A172 (cell line): ENCODE measurements around the gene NMB. TPM values are rescaled to one million over a fixed set of nuclear protein-coding genes. Genes with fewer than 3 reads are reported as not detected.
"Not testable (repeated sequence)": the region's sequence is repeated elsewhere in the genome, so short reads cannot be mapped to it uniquely, and the experiment has no call there.

Experiments used
- DNase-seq: peaks from one replicate; pipeline ENCODE4 v3.0.0-alpha.2; 2015; ENCODE audit warnings: low spot score
- total RNA-seq: library from RNA; depleted of rRNA; stranded (reverse); fragments of >200 nt; shearing (Covaris generic); gene quantifications from 2 replicates; pipeline ENCODE4 v1.2.3, GENCODE V29; 2014

The NMB gene
- total RNA-seq, 1 experiment from 2014 or later = 2.8 TPM

DNA sequence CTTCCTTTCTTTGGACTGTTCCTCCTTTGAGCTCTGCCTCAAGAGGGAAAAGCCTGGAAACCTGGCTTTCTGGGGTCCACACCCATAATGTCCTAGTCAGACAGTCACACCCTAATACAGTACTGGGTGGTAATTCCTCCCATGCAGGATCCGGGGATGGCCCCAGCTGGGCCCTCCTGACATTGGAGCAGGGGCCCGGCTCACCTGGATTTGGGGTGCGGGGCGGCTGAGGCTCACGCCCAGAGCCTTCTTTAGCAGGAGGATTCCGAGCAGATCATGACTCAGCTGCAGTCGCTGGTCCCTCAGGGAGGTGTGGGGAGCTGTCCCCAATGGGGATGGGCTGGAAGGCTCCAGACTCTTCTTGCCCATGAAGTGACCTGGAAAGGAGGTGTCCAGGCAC lies 1.0 kb downstream of the NMB start:
- DNase-seq = no peak

GRCh38 chr15:84654689-84655453 lies 3.1 kb downstream of the NMB start:
- DNase-seq = peak; percentile 76

GRCh38 chr15:84653910-84654688 lies 3.9 kb downstream of the NMB start, which contains the start of gene WDR73:
Gene WDR73 (minus strand): TSS chr15:84654283. CDS start chr15:84654274, 9 bp downstream.
- DNase-seq = peak; percentile 83

GRCh38 chr15:84653584-84653909 lies 4.5 kb downstream of the NMB start:
- no peak for DNase-seq

- no peak for DNase-seq
These were observed 8.3 kb downstream of the NMB start for GRCh38 chr15:84649706-84650105.

DNA sequence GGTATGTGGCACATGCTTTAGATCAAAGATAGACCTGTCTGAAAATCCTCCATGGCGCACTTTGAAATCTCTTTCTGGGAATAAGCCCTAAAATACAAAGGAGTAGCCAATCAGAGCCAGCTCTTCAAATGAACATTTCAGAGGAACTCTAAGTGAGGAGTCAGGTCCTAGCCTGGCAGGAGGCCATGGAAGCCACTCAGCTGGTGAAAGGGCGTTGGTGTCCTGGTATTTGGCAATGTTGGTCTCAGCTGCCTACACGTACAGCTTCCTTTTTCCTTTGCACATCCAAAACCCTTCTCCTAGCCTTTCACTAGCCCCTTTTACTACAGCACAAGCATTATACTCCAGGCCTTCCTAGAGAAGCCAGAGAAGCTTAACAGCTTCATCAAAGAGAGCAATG lies 9.5 kb downstream of the NMB start:
- DNase-seq = no peak

DNA sequence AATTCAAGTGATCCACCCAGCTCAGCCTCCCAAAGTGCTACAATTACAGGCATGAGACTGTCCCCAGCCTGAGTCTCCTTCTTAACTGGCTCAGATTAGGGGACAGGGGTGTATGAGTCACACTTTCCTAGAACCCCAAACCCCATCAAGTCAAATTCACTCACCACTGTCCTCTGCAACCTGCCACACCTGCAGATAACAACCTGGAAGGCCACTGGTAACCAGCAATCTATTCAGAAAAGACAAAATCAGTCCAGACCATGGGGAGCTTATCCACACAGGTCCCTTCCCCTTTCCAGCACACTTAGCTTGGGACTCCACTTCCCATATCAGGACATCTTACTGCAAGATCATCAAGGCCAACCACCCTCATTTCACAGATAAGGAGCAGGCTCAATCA lies 10.3 kb downstream of the NMB start:
- DNase-seq = no peak

DNA sequence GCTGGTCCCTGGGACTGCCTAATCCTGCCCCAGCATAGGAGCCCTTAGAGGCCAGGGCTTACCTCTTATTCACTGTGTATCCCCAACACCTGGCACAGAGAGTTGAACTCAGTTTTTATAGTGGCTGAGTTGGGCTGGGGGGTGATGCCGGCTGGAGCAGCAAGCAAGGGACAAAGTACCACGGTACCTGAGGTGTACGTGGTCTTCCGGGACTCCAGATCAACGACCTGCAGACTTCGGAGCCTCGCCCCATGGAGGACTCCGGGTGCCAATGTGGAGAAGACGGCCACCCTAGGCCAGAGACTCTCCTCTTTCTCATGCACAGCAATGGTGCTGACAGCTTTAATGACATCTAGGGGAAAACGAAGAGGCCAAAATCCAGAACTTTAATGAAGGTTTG lies 12.0 kb downstream of the NMB start:
- DNase-seq = no peak

DNA sequence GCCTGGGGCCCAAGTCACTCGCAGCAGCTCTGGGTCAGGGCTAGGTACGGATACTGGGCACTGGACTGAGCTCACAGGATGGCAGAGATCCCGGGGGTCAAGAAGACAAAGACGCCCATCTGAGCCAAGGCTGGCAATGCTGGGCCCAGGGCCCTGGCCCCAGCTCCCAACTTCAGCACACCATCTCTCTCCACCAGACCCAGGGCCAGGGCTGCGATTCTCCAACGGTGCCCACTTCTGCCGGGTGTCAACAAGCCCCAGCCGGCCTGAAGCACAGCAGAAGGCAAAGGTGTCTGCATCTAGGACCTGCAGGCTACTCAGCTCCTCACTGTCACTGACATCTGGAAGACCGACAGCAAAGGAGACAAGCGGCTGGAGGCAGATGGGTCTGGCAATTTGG lies 12.5 kb downstream of the NMB start:
- DNase-seq = no peak

DNA sequence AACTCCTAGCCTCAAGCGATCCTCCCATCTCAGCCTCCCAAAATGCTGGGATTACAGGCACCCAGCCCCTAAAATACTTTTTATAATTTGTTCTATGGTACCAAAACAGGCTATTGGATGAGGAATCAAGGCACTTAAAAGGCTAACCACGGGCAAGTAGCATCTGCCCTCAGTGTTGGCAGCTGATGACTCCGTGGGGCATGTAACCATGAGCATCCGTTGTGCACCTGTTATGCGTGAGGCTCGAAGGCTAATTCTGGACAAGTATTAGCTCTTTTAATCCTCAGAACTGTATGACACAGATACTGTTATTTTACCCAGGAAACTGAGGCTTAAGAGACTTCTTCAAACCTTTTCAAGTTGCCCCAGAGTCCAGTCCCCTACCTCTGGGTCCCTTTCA lies 14.2 kb downstream of the NMB start:
- DNase-seq = no peak

- not testable (repeated sequence) for DNase-seq
These were observed 15.4 kb downstream of the NMB start for GRCh38 chr15:84642640-84643039.

DNA sequence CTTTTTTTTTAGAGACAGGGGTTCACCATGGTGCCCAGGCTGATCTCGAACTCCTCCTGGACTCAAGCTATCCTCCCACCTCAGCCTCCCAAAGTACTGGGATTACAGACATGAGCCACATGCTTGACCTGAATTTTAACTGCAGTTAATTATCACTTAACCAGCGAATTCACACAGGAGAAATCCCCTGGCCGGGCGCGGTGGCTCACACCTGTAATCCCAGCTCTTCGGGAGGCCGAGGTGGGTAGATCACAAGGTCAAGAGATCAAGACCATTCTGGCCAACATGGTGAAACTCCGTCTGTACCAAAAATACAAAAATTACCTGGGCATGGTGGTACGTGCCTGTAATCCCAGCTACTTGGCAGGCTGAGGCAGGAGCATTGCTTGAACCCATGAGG lies 16.1 kb downstream of the NMB start:
- not testable (repeated sequence) for DNase-seq

DNA sequence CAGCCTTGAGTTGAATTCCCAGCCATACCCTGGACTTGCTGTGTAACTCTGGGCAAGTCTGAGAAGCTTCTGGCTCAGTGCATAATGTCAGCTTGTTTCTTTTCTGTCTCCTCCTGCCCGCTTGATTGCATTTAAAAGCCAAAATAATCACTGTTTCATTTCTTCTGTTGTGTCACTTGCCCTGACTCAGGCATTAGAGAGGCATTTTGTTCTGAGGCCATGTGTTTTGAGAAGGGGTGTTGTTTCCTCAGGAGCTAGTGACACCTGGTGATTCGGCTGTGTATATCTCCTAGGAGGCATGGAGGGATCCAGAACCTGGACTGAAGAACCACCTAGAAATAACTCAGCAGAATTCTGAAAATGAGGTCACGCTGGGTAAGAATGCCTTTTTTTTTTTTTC lies 19.9 kb downstream of the NMB start:
- peak; percentile 11 for DNase-seq

- no peak for DNase-seq
These were observed 23.7 kb downstream of the NMB start for GRCh38 chr15:84634228-84634837.

GRCh38 chr15:84633311-84634227 lies 24.4 kb downstream of the NMB start:
- no peak for DNase-seq

GRCh38 chr15:84631706-84632272 lies 26.2 kb downstream of the NMB start:
- DNase-seq = no peak

DNA sequence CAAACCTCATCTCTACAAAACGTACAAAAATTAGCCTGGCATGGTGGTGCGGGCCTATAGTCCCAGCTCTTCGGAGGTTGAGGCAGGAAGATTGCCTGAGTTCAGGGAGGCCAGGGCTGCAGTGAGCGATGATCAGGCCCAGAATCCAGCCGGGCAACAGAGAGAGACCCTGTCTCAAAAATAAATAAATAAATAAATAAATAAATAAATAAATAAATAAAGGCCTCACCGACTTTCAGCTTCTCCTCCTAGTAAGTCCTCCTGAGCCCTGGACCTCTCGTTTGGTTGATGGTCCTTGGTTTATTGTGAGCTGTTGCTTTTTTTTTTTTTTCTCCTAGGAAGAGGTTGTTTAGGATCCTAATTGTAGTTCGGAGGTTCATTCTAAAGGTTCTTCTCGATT lies 29.0 kb downstream of the NMB start:
- no peak for DNase-seq

DNA sequence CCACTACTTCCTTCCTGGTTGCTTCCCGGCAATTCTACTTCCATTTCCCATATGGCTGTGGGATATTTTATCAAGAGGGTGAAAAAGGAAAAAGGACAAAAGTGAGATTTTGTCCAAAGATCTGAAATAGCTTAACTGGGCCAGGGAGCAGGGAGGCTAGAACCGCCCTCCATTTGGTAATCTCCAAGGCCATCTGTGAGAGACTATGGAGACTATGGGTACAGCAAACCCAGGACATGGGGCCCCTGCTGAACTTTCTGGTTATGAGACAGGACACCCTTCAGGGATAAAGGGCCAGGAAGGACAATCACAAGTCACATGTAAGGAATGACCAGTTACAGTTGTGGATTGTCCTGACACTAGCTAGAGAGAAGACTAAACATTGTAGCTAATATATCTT lies 32.9 kb downstream of the NMB start:
- DNase-seq = no peak

DNA sequence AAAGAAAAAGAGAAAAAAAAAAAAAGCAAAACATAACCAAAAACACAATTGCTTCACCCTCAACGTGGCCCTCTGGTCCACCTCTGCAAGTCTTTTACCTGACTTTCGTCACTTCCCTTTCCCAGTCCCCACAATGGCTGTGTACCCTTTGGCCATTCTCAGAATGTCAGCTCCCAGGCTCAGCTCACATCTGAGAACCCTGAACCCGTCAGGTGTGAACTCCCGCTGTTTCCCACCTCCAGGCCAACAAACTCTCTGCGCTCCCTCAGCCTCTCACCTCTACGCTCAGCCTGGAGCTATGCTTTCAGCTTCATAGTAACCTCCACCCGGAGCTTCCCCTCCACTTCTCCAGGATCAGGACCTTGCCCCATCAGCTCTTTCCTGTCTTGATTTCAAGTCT lies 33.6 kb downstream of the NMB start:
- no peak for DNase-seq

- DNase-seq = no peak
These were observed 36.5 kb downstream of the NMB start for GRCh38 chr15:84621358-84621979.

DNA sequence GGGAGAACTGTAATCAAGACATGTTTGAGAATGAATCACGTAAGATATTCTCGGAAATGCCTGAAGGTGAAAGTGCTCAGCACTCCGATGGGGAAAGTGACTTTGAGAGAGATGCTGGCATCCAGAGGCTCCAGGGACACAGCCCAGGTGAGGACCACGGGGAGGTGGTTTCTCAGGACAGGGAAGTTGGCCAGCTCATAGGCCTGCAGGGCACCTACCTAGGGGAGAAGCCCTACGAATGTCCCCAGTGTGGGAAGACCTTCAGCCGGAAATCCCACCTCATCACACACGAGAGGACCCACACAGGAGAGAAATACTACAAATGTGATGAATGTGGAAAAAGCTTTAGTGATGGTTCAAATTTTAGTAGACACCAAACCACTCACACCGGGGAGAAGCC lies 37.4 kb downstream of the NMB start:
- no peak for DNase-seq
